ENCODE results near the gene DDX49.
"Not testable (repeated sequence)": the region's sequence is repeated elsewhere in the genome, so short reads cannot be mapped to it uniquely, and the experiment has no call there.

DDX49 gene

DNA sequence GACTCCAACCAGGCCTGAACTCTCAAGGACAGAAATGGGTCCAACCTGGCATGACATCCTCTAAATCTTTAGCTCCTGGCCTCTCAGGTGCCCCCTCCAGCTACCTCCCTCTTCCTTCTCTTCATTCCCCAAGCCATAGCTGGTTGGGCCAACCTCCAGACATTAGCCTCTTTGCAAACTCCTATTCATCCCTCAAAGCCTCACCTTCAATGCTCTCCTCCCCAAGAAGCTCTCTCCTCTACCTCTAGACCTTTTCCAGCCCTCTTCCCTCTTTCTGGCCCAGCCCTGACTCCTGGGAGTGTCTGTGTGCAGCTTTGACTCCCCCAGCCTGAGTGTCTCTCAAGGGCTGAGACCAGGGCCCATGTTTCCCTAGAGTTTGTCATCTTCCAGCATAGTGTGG is 26.8 kb downstream of the DDX49 start:
- TF ChIP-seq, protein P1, sequence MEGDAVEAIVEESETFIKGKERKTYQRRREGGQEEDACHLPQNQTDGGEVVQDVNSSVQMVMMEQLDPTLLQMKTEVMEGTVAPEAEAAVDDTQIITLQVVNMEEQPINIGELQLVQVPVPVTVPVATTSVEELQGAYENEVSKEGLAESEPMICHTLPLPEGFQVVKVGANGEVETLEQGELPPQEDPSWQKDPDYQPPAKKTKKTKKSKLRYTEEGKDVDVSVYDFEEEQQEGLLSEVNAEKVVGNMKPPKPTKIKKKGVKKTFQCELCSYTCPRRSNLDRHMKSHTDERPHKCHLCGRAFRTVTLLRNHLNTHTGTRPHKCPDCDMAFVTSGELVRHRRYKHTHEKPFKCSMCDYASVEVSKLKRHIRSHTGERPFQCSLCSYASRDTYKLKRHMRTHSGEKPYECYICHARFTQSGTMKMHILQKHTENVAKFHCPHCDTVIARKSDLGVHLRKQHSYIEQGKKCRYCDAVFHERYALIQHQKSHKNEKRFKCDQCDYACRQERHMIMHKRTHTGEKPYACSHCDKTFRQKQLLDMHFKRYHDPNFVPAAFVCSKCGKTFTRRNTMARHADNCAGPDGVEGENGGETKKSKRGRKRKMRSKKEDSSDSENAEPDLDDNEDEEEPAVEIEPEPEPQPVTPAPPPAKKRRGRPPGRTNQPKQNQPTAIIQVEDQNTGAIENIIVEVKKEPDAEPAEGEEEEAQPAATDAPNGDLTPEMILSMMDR (IDR thresholded peaks at IDR 0.05; ENCODE audit: insufficient read depth, low read depth, low read length, missing control alignments), result no peak
- H3K4me3 ChIP-seq (ENCODE audit: low read depth, low read length), result no peak overlapping the region
- DNase-seq (ENCODE audit: low read depth), result no peak

DNA sequence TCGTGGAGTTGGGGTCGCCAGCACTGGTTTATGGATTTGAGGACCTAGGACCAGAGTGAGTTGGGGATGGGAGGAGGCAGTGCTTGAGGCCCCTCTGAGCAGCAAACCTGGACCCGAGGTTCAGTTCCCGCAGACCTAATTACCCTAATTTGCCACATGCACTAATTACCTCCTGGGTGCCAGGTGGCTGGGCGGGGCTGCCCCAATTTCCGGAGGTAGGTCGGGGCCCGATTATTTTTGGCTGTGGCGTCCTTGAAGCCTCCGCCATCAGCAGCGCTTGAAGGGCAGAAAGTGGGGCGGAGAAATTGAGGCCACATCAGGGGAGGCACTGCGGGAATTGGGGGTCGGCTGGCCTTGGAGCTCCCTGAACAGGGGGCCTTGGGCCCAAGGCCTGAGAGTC is 27.4 kb downstream of the DDX49 start:
- H3K4me3 ChIP-seq (ENCODE audit: low read depth, low read length), result no peak overlapping the region
- TF ChIP-seq, protein P1 (IDR thresholded peaks at IDR 0.05; ENCODE audit: insufficient read depth, low read depth, low read length, missing control alignments), result no peak
- DNase-seq (ENCODE audit: low read depth), result peak; percentile 49

DNA sequence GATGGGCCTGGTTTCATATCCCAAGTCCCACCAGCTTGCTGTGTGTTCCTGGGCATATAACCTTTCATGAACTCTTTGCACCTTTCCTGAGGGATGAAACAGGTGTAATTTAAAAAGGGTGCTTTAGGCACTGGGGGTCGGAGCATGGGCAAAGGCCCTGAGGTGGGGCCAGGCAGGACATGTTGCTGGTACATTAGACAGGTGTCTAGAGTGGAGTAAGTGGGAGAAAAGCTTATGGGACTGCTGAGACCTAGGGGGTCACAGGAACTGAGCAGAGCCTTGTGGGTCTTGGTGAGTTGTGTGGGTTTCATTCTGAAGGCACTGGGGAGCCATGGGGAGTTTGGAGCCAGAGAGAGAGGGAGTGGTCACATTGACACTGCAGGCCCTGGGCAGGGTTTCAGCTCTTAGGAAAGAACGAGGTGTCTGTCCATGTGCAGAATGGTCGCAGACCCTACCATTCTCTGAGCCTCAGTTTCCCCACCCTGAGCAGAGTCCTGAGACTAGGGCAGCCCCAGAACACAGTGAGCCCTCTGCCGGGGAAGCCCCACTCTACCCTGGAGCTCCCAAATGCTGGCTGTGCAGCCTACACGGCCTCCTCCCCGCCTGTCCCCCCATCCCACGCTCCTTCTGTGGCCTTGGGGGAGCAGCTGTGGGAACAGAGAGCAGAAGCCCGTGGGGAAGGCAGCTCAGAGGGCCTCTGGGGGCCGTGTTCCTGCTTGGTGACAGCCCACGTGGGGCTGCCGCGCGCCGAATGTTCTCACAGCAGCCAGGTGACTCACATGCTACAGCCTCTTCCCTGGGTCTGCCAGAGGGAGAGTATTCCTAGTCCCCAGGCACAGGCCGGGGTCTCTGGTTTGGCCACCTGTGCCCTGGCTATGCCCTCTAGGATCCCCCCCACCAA is 28.8 kb downstream of the DDX49 start:
- TF ChIP-seq, protein P1 (IDR thresholded peaks at IDR 0.05; ENCODE audit: insufficient read depth, low read depth, low read length, missing control alignments), result no peak
- H3K4me3 ChIP-seq (ENCODE audit: low read depth, low read length), result no peak overlapping the region

DNA sequence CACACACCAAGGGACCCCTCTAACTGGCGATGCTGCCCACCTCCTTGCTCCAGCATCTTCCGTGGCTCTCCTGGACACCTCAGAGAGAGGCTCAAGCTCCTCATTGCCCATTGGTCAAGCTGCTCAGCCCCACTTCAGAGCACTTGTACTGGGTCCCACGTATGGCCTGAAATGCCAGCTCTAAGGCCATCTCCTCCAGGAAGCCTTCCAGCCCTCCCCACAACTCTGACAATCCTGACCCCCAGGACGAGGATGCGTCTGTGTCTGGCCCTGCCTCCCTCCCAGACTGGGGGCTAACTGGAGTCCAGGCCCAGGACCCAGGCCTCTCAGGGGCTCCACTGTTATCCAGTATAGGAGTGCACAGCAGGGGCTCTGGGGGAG is 29.5 kb downstream of the DDX49 start:
- H3K4me3 ChIP-seq (ENCODE audit: low read depth, low read length), result no peak overlapping the region
- TF ChIP-seq, protein P1 (IDR thresholded peaks at IDR 0.05; ENCODE audit: insufficient read depth, low read depth, low read length, missing control alignments), result no peak
- DNase-seq (ENCODE audit: low read depth), result no peak

More for the DNA sequence above, 28.8 kb downstream of the DDX49 start:
- no peak for DNase-seq (ENCODE audit: low read depth)

DNA sequence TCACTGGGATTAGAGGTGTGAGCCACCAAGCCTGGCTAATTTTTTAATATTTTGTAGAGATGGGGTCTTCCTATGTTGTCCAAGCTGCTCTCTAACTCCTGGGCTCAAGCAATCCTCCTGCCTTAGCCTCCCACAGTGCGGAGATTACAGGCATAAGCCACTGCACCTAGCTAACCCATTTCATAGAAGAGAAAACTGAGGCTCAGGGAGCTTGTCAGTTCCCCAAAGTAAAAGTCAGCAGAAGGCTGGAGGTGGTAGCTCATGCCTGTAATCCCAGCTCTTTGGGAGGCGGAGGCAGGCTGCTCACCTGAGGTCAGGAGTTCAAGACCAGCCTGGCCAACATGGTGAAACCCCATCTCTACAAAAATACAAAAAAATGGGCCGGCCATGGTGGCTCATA is 30.3 kb downstream of the DDX49 start:
- H3K4me3 ChIP-seq (ENCODE audit: low read depth, low read length), result no peak overlapping the region
- TF ChIP-seq, protein P1 (IDR thresholded peaks at IDR 0.05; ENCODE audit: insufficient read depth, low read depth, low read length, missing control alignments), result no peak

DNA sequence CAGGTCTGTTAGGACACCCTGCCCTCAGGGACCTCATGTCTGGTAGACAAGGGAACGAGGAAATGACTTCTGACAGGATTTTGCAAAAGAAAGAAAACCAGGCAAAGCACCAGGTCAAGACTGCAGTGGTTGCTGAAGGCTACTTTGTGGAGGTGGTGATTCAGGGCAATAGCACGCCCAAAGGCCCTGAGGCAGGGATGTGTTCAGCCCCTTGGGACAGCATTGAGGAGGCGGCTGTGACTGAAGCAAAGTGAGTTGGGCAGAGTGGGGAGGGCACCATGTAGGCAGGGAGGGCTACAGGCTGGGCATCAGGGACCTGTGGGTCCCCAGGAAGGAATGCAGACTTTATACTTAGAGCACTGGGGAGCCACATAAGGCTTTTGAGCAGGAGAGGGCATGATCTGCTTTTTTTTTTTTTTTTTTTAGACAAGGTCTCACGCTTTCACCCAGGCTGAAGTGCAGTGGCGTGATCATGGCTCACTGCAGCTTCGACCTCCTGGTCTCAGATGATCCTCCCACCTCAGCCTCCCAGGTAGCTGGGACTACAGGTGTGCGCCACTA is 32.3 kb downstream of the DDX49 start:
- TF ChIP-seq, protein P1 (IDR thresholded peaks at IDR 0.05; ENCODE audit: insufficient read depth, low read depth, low read length, missing control alignments), result no peak
- no peak overlapping the region for H3K4me3 ChIP-seq (ENCODE audit: low read depth, low read length)
- no peak for DNase-seq (ENCODE audit: low read depth)

More for the DNA sequence above, 30.3 kb downstream of the DDX49 start:
- DNase-seq (ENCODE audit: low read depth), result no peak

DNA sequence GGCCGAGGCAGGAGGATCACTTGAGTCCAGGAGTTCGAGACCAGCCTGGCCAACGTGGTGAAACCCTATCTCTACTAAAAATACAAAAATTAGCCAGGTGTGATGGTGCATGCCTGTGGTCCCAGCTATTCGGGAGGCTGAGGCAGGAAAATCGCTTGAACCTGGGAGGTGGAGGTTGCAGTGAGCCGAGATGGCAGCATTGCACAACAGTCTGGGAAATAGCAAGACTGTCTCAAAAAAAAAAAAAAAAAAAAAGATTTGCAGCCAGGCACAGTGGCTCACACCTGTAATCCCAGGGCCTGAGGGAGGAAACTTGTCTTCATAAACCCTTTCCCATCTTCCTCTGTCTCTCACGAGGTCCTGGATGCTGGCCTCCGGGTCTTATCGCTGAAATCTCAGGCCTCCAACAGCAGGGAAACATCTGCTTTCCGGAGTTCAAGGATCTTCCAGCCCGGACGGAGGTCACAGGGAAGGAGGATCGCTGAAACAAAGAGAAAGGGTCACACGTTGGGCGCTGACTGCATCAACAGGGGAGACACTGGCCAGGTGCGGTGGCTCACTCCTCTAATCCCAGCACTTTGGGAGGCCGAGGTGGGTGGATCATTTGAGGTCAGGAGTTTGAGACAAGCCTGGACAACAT is 33.0 kb downstream of the DDX49 start:
- not testable (repeated sequence) for DNase-seq (ENCODE audit: low read depth); H3K4me3 ChIP-seq (ENCODE audit: low read depth, low read length)
